Adrenal gland (tissue), 12 donors: Measurements from ENCODE around the gene SMPD4. TPM values are rescaled to one million over a fixed set of nuclear protein-coding genes. Genes with fewer than 3 reads are reported as not detected.
"Not testable (repeated sequence)": the region's sequence is repeated elsewhere in the genome, so short reads cannot be mapped to it uniquely, and the experiment has no call there.

Source experiments
- DNase-seq, 7 donors: peaks; one replicate each; pipeline ENCODE4 v3.0.0-alpha.2; 2019 to 2020
- H3K27ac ChIP-seq, 5 donors: fragments of 200-600 bp; sonication (generic) in 4 of 5; 1 replicate in 3 of 5; 2 replicates in 2 of 5; pipeline versions ENCODE4 v1.5.1 to v1.8.0; 2016 to 2020; ENCODE audit warnings: mild to moderate bottlenecking in 1 of 5
- H3K27me3 ChIP-seq: fragments of 200-600 bp; 2 replicates; pipeline ENCODE4 v1.8.0; 2021
- H3K36me3 ChIP-seq, 2 donors: fragments of 200-600 bp; replicated peaks in 1 of 2; 1 replicate in 1 of 2; 2 replicates in 1 of 2; pipeline versions ENCODE4 v1.5.1 to v1.8.0; 2018 to 2022
- H3K4me1 ChIP-seq, 2 donors: fragments of 200-600 bp; replicated peaks in 1 of 2; 1 replicate in 1 of 2; 2 replicates in 1 of 2; pipeline versions ENCODE4 v1.5.1 to v1.8.0; 2018 to 2021
- H3K4me3 ChIP-seq, 4 donors: fragments of 200-600 bp; sonication (generic) in 3 of 4; one replicate each; pipeline ENCODE4 v1.5.1; 2016 to 2018
- H3K9me3 ChIP-seq, 3 donors: fragments of 200-600 bp; sonication (generic) in 1 of 3; replicated peaks in 1 of 3; 1 replicate in 2 of 3; 2 replicates in 1 of 3; pipeline versions ENCODE4 v1.5.1 to v1.8.0; 2016 to 2021
- CTCF ChIP-seq, 6 experiments: fragments of 450-650 bp in 4 of 6; fragments of 200-600 bp in 2 of 6; sonication (generic) in 1 of 6; IDR thresholded peaks; 1 replicate in 5 of 6; 2 replicates in 1 of 6; pipeline versions ENCODE4 v1.5.1 to v1.8.0; 2016 to 2021; ENCODE audit warnings: antibody characterized with exemption in 6 of 6, mild to moderate bottlenecking in 2 of 6, moderate library complexity in 1 of 6
- POLR2A ChIP-seq, 2 donors: fragments of 450-650 bp; IDR thresholded peaks; one replicate each; pipeline ENCODE4 v1.6.1; 2017; ENCODE audit warnings: antibody characterized with exemption in 2 of 2, mild to moderate bottlenecking in 2 of 2, moderate library complexity in 1 of 2
- WGBS, 4 donors: extraction: QIAGEN DNeasy Blood & Tissue Kit in 2 of 4; methylation state at CpG; one replicate each; pipeline versions ENCODE4 v1.1.5 to v1.1.7; 2013 to 2017; 5-methylcytosine and 5-hydroxymethylcytosine counted together
- intact Hi-C, 2 donors: fragments of 100-400 bp; cut with DNase I; formaldehyde crosslinking; loops; one replicate each; pipeline versions ENCODE4 v1.14.1 to v1.15.0; 2022 to 2023
- polyA plus RNA-seq, 3 donors: library from polyadenylated mRNA; stranded (reverse); fragments of 200-250 nt in 2 of 3; fragments of 350-450 nt in 1 of 3; fragmentation: Illumina TruSeq in 1 of 3; extraction: RNeasy Lipid Tissue Mini Kit (QIAGEN cat#74804) in 1 of 3; gene quantifications; one replicate each; pipeline ENCODE4 v1.2.3, GENCODE V29; 2013 to 2014
- total RNA-seq, 9 donors: library from RNA; depleted of rRNA in 4 of 9; stranded (reverse); fragments of >200 nt in 4 of 9; fragments of 120-200 nt in 1 of 9; fragmentation: NEBNext Ultra II Directional in 1 of 9; extraction: Animal tissue kit (Norgen Biotek cat#: 25700) in 1 of 9; gene quantifications; one replicate each; pipeline versions ENCODE4 v1.1.0 to v1.2.4, GENCODE V29; 2013 to 2023
- donor health status: healthy with polysubstance abuse.
- donor health status: Bipolar disorder and iron deficiency.
- donor health status: DM: yes; HTN: yes; CAD: no.
- donor health status: DM: no; HTN: no; CAD: no.
- donor health status: DM: no; HTN: no; CAD: no.
- donor health status: DM: yes; HTN: yes; CAD: no.

Gene SMPD4
- total and polyA plus RNA-seq, 12 donors: 23.7 to 94.4 (median 37.7) TPM

- H3K4me1 ChIP-seq: peaks cover 14 to 18% of the 10 kb centered on the region in 2 donors
- not testable (repeated sequence) for H3K9me3 ChIP-seq, H3K27me3 ChIP-seq, H3K36me3 ChIP-seq
- peak; percentile 85 to 93 (median 89) for DNase-seq
- intact Hi-C loops: loop anchor here in 1 of 2 donors (10.0 kb wide), 1 partner anchor 153 kb away; no protein-coding TSS in a partner anchor
- peak within 1 kb of the TSS; percentile 71 to 93 (median 91) for H3K27ac ChIP-seq
- 0% methylated on average over 16 to 75 of the region's 86 CpGs; no CpG with 5 or more reads in 1 of the 4 donors for WGBS, 4 donors
- H3K4me3 ChIP-seq: peak within 1 kb of the TSS; percentile 19 to 98 (median 92)
- TF ChIP-seq CTCF (IDR thresholded peaks at IDR 0.05) (peak; percentile 26 to 93 (median 72)), POLR2A (IDR thresholded peaks at IDR 0.05) (peak; percentile 36 to 53)
Observed at GRCh38 chr2:130181880-130182682, 679 bp upstream of the SMPD4 start, which contains the start of gene MZT2B. MZT2B (plus strand) TSS chr2:130182262; CDS start chr2:130182283, 21 bp downstream.

GRCh38 chr2:130180404-130181324, 738 bp downstream of the SMPD4 start:
- not testable (repeated sequence) for H3K9me3 ChIP-seq, DNase-seq, H3K36me3 ChIP-seq, H3K27me3 ChIP-seq
- Histone ChIP-seq H3K4me3 (peak overlapping the region; percentile 19 to 98 (median 92)), H3K27ac (peak overlapping the region in 4 of 5 donors; percentile 83 to 93 (median 92)), H3K4me1 (peaks cover 14 to 18% of the 10 kb centered on the region in 2 donors)
- intact Hi-C loops: loop anchor here in 1 of 2 donors (10.0 kb wide), 1 partner anchor 154 kb away; no protein-coding TSS in a partner anchor
- WGBS, 4 donors: 21 to 30% (median 25%) methylated on average over 32 to 38 of the region's 38 CpGs

GRCh38 chr2:130174866-130175265, 6.5 kb downstream of the SMPD4 start:
- 78 to 86% (median 84%) methylated on average over 4 to 5 of the region's 5 CpGs for WGBS, 4 donors
- H3K4me1 ChIP-seq, H3K9me3 ChIP-seq, DNase-seq, H3K4me3 ChIP-seq, intact Hi-C loops, H3K27ac ChIP-seq, H3K27me3 ChIP-seq: not testable (repeated sequence)
- peaks cover 0 to 51% of the 10 kb centered on the region in 2 donors for H3K36me3 ChIP-seq

GRCh38 chr2:130169896-130170295, 11.5 kb downstream of the SMPD4 start:
- Histone ChIP-seq H3K4me3 (no peak overlapping the region), H3K36me3 (peaks cover 0 to 86% of the 10 kb centered on the region in 2 donors), H3K27ac (no peak overlapping the region), H3K27me3 (no peaks in the 10 kb centered on the region), H3K9me3 (no peaks in the 10 kb centered on the region), H3K4me1 (no peaks in the 10 kb centered on the region)
- 92 to 94% (median 93%) methylated on average over 7 of the region's 7 CpGs for WGBS, 4 donors
- TF ChIP-seq CTCF (IDR thresholded peaks at IDR 0.05) (no peak), POLR2A (IDR thresholded peaks at IDR 0.05) (no peak)
- intact Hi-C loops: no loop called here
- no peak for DNase-seq

GRCh38 chr2:130169163-130169562, 12.2 kb downstream of the SMPD4 start:
- WGBS, 4 donors: 81 to 94% (median 90%) methylated on average over 3 of the region's 3 CpGs
- H3K27me3 ChIP-seq, H3K4me1 ChIP-seq, H3K9me3 ChIP-seq, intact Hi-C loops, H3K4me3 ChIP-seq, H3K27ac ChIP-seq, DNase-seq: not testable (repeated sequence)
- H3K36me3 ChIP-seq: peaks cover 0 to 86% of the 10 kb centered on the region in 2 donors

- H3K27me3 ChIP-seq, H3K4me1 ChIP-seq, H3K27ac ChIP-seq, intact Hi-C loops, DNase-seq, H3K9me3 ChIP-seq, H3K4me3 ChIP-seq: not testable (repeated sequence)
- WGBS, 4 donors: 77 to 87% (median 83%) methylated on average over 2 to 3 of the region's 3 CpGs
- peaks cover 0 to 79% of the 10 kb centered on the region in 2 donors for H3K36me3 ChIP-seq
Observed at GRCh38 chr2:130166611-130167010, 14.8 kb downstream of the SMPD4 start.
